CD8-positive, alpha-beta memory T cell (primary cell): ENCODE data around the gene SSPN. TPM values are rescaled to one million over a fixed set of nuclear protein-coding genes. Genes with fewer than 3 reads are reported as not detected.
"Not testable (repeated sequence)": the region's sequence is repeated elsewhere in the genome, so short reads cannot be mapped to it uniquely, and the experiment has no call there.

Experiments
- CTCF ChIA-PET: fragments of 350-600 bp; sonication (Branson Sonifier 250); formaldehyde crosslinking; loops from one replicate; lab custom pipeline; 2021; ENCODE audit warnings: antibody characterized with exemption; lab: Charles Lee
- POLR2A ChIA-PET: fragments of 350-600 bp; sonication (Branson Sonifier 250); formaldehyde crosslinking; loops from one replicate; lab custom pipeline; 2021; ENCODE audit warnings: antibody characterized with exemption; lab: Charles Lee
- DNase-seq, 5 donors: peaks; one replicate each; pipeline versions ENCODE4 v3.0.0 to v3.0.0-alpha.2; 2020 to 2022; ENCODE audit warnings: mixed read lengths in 1 of 5
- H3K27ac ChIP-seq: one replicate; pipeline ENCODE4 v1.7.0; 2013; ENCODE audit warnings: low read depth, mild to moderate bottlenecking, low read length, moderate library complexity
- H3K27me3 ChIP-seq: 2 replicates; pipeline ENCODE4 v1.7.0; 2013; ENCODE audit warnings: low read length, mild to moderate bottlenecking; ENCODE audit not compliant: insufficient read depth, poor library complexity, severe bottlenecking
- H3K36me3 ChIP-seq: 2 replicates; pipeline ENCODE4 v1.7.0; 2013; ENCODE audit warnings: mild to moderate bottlenecking, low read length, moderate library complexity; ENCODE audit not compliant: insufficient read depth
- H3K4me1 ChIP-seq: 2 replicates; pipeline ENCODE4 v1.7.0; 2013; ENCODE audit warnings: mild to moderate bottlenecking, low read length, moderate library complexity; ENCODE audit not compliant: insufficient read depth
- H3K4me3 ChIP-seq: 2 replicates; pipeline ENCODE4 v1.7.0; 2013; ENCODE audit warnings: mild to moderate bottlenecking, low read length
- H3K9me3 ChIP-seq: 2 replicates; pipeline ENCODE4 v1.7.0; 2013; ENCODE audit warnings: mild to moderate bottlenecking, low read length
- H3K27ac Mint-ChIP-seq, 8 donors: one replicate each; pipeline ENCODE4 v1.8.0; 2020 to 2021; ENCODE audit warnings: mixed read lengths in 8 of 8, mild to moderate bottlenecking in 6 of 8, inconsistent platforms in 3 of 8, moderate library complexity in 3 of 8
- H3K27me3 Mint-ChIP-seq, 2 donors: one replicate each; pipeline ENCODE4 v1.8.0; 2020 to 2021; ENCODE audit warnings: mixed read lengths in 2 of 2, mild to moderate bottlenecking in 1 of 2, moderate library complexity in 1 of 2
- H3K36me3 Mint-ChIP-seq, 3 donors: one replicate each; pipeline ENCODE4 v1.8.0; 2020 to 2021; ENCODE audit warnings: mixed read lengths in 3 of 3, inconsistent platforms in 1 of 3, mild to moderate bottlenecking in 1 of 3
- H3K4me1 Mint-ChIP-seq, 3 donors: one replicate each; pipeline ENCODE4 v1.8.0; 2020 to 2021; ENCODE audit warnings: mixed read lengths in 3 of 3, inconsistent platforms in 1 of 3, mild to moderate bottlenecking in 1 of 3
- H3K4me3 Mint-ChIP-seq, 7 donors: one replicate each; pipeline ENCODE4 v1.8.0; 2020 to 2021; ENCODE audit warnings: mixed read lengths in 7 of 7, mild to moderate bottlenecking in 6 of 7, moderate library complexity in 4 of 7, inconsistent platforms in 2 of 7
- H3K9me3 Mint-ChIP-seq, 5 donors: one replicate each; pipeline ENCODE4 v1.8.0; 2020 to 2022; ENCODE audit warnings: mixed read lengths in 5 of 5, mild to moderate bottlenecking in 3 of 5, moderate library complexity in 2 of 5, inconsistent platforms in 1 of 5
- polyA plus RNA-seq: library from polyadenylated mRNA; unstranded; fragments of 300-500 nt; fragmentation: Illumina TruSeq; gene quantifications from one replicate; pipeline ENCODE4 v1.2.3, GENCODE V29; 2021
- total RNA-seq, 2 experiments: library from RNA; stranded (reverse); gene quantifications; one replicate each; pipeline ENCODE4 v1.2.3, GENCODE V29; 2021

Gene SSPN
- total and polyA plus RNA-seq, 3 experiments from 2014 or later, result not detected

- DNase-seq, result no peak
- Mint-ChIP-seq H3K27ac (no peak overlapping the region), H3K36me3 (no peaks in the 10 kb centered on the region), H3K4me1 (peaks cover 0 to 6% (median 5%) of the 10 kb centered on the region in 3 donors), H3K27me3 (peaks cover 21 to 51% of the 10 kb centered on the region in 2 donors), H3K4me3 (no peak overlapping the region), H3K9me3 (peaks cover 0 to 2% (median 0%) of the 10 kb centered on the region in 5 donors)
- POLR2A ChIA-PET, result no interaction called here
- Histone ChIP-seq H3K4me3 (no peak overlapping the region), H3K36me3 (no peaks in the 10 kb centered on the region), H3K4me1 (no peaks in the 10 kb centered on the region), H3K27ac (no peak overlapping the region), H3K27me3 (peaks cover 6% of the 10 kb centered on the region), H3K9me3 (no peaks in the 10 kb centered on the region)
- CTCF ChIA-PET, result no interaction called here
Measured at GRCh38 chr12:26226629-26227360, 31.4 kb downstream of the SSPN start.

GRCh38 chr12:26227361-26227745 is 32.0 kb downstream of the SSPN start:
- CTCF ChIA-PET, result no interaction called here

GRCh38 chr12:26229910-26230309 is 34.5 kb downstream of the SSPN start:
- H3K4me3 ChIP-seq, result no peak overlapping the region

More at GRCh38 chr12:26227361-26227745, 32.0 kb downstream of the SSPN start:
- H3K36me3 ChIP-seq, result no peaks in the 10 kb centered on the region
- H3K4me3 Mint-ChIP-seq, result no peak overlapping the region
- no peaks in the 10 kb centered on the region for H3K4me1 ChIP-seq
- POLR2A ChIA-PET, result no interaction called here
- peaks cover 6% of the 10 kb centered on the region for H3K27me3 ChIP-seq
- H3K4me1 Mint-ChIP-seq, result peaks cover 0 to 6% (median 5%) of the 10 kb centered on the region in 3 donors
- H3K27ac Mint-ChIP-seq, result no peak overlapping the region
- H3K9me3 ChIP-seq, result no peaks in the 10 kb centered on the region
- DNase-seq, result no peak
- H3K27me3 Mint-ChIP-seq, result peaks cover 21 to 51% of the 10 kb centered on the region in 2 donors
- peaks cover 0 to 2% (median 0%) of the 10 kb centered on the region in 5 donors for H3K9me3 Mint-ChIP-seq
- no peak overlapping the region for H3K4me3 ChIP-seq
- no peaks in the 10 kb centered on the region for H3K36me3 Mint-ChIP-seq
- H3K27ac ChIP-seq, result no peak overlapping the region

GRCh38 chr12:26231470-26231869 is 36.1 kb downstream of the SSPN start:
- H3K27me3 ChIP-seq, result no peaks in the 10 kb centered on the region
- H3K27ac Mint-ChIP-seq, result no peak overlapping the region
- POLR2A ChIA-PET, result no interaction called here
- H3K4me3 Mint-ChIP-seq, result no peak overlapping the region
- no peak overlapping the region for H3K27ac ChIP-seq
- H3K36me3 ChIP-seq, result no peaks in the 10 kb centered on the region
- no peaks in the 10 kb centered on the region for H3K36me3 Mint-ChIP-seq
- H3K9me3 Mint-ChIP-seq, result peaks cover 0 to 2% (median 0%) of the 10 kb centered on the region in 5 donors
- peaks cover 17 to 24% of the 10 kb centered on the region in 2 donors for H3K27me3 Mint-ChIP-seq
- no peaks in the 10 kb centered on the region for H3K4me1 ChIP-seq
- no peak overlapping the region for H3K4me3 ChIP-seq
- no peak for DNase-seq
- CTCF ChIA-PET, result interaction anchor here (1.0 kb wide), 1 partner anchor 9 kb away, joined by 3 read pairs; no protein-coding TSS in a partner anchor
- no peaks in the 10 kb centered on the region for H3K9me3 ChIP-seq
- H3K4me1 Mint-ChIP-seq, result peaks cover 0 to 6% (median 5%) of the 10 kb centered on the region in 3 donors

More at GRCh38 chr12:26229910-26230309, 34.5 kb downstream of the SSPN start:
- H3K9me3 ChIP-seq, result no peaks in the 10 kb centered on the region
- DNase-seq, result no peak
- POLR2A ChIA-PET, result no interaction called here
- CTCF ChIA-PET, result no interaction called here
- H3K27ac ChIP-seq, result no peak overlapping the region
- Mint-ChIP-seq H3K27ac (no peak overlapping the region), H3K36me3 (no peaks in the 10 kb centered on the region), H3K27me3 (peaks cover 22 to 35% of the 10 kb centered on the region in 2 donors), H3K9me3 (peaks cover 0 to 2% (median 0%) of the 10 kb centered on the region in 5 donors), H3K4me3 (no peak overlapping the region), H3K4me1 (peaks cover 0 to 6% (median 5%) of the 10 kb centered on the region in 3 donors)
- H3K4me1 ChIP-seq, result no peaks in the 10 kb centered on the region
- no peaks in the 10 kb centered on the region for H3K36me3 ChIP-seq
- peaks cover 1% of the 10 kb centered on the region for H3K27me3 ChIP-seq

GRCh38 chr12:26231921-26232320 is 36.5 kb downstream of the SSPN start:
- Histone ChIP-seq H3K36me3 (no peaks in the 10 kb centered on the region), H3K27me3 (no peaks in the 10 kb centered on the region), H3K9me3 (no peaks in the 10 kb centered on the region), H3K27ac (no peak overlapping the region), H3K4me1 (no peaks in the 10 kb centered on the region), H3K4me3 (no peak overlapping the region)
- Mint-ChIP-seq H3K4me1 (peaks cover 0 to 5% (median 5%) of the 10 kb centered on the region in 3 donors), H3K4me3 (no peak overlapping the region), H3K36me3 (no peaks in the 10 kb centered on the region), H3K9me3 (peaks cover 0 to 2% (median 0%) of the 10 kb centered on the region in 5 donors), H3K27ac (no peak overlapping the region), H3K27me3 (peaks cover 16 to 23% of the 10 kb centered on the region in 2 donors)
- ChIA-PET POLR2A (no interaction called here), CTCF (interaction anchor here (1.0 kb wide), 1 partner anchor 10 kb away, joined by 3 read pairs; no protein-coding TSS in a partner anchor)
- DNase-seq, result no peak

- Histone ChIP-seq H3K4me1 (no peaks in the 10 kb centered on the region), H3K27me3 (no peaks in the 10 kb centered on the region), H3K27ac (no peak overlapping the region), H3K9me3 (no peaks in the 10 kb centered on the region), H3K36me3 (no peaks in the 10 kb centered on the region), H3K4me3 (no peak overlapping the region)
- peaks cover 7 to 20% of the 10 kb centered on the region in 2 donors for H3K27me3 Mint-ChIP-seq
- H3K9me3 Mint-ChIP-seq, result peaks cover 0 to 2% (median 0%) of the 10 kb centered on the region in 5 donors
- POLR2A ChIA-PET, result no interaction called here
- no peaks in the 10 kb centered on the region for H3K4me1 Mint-ChIP-seq
- H3K4me3 Mint-ChIP-seq, result no peak overlapping the region
- CTCF ChIA-PET, result no interaction called here
- no peaks in the 10 kb centered on the region for H3K36me3 Mint-ChIP-seq
- H3K27ac Mint-ChIP-seq, result no peak overlapping the region
- DNase-seq, result no peak
Measured at GRCh38 chr12:26233631-26234030, 38.3 kb downstream of the SSPN start.

- H3K9me3 Mint-ChIP-seq, CTCF ChIA-PET, H3K36me3 Mint-ChIP-seq, POLR2A ChIA-PET, H3K27me3 ChIP-seq, DNase-seq, H3K4me1 ChIP-seq, H3K9me3 ChIP-seq, H3K4me3 ChIP-seq, H3K36me3 ChIP-seq, H3K4me3 Mint-ChIP-seq, H3K27ac ChIP-seq, H3K4me1 Mint-ChIP-seq, H3K27ac Mint-ChIP-seq: not testable (repeated sequence)
- peaks cover 13 to 20% of the 10 kb centered on the region in 2 donors for H3K27me3 Mint-ChIP-seq
Measured at GRCh38 chr12:26235465-26235864, 40.1 kb downstream of the SSPN start.

- Mint-ChIP-seq H3K4me3 (no peak overlapping the region), H3K4me1 (no peaks in the 10 kb centered on the region)
- POLR2A ChIA-PET, result no interaction called here
Measured at GRCh38 chr12:26238341-26239121, 43.2 kb downstream of the SSPN start.

More at GRCh38 chr12:26238341-26239121, 43.2 kb downstream of the SSPN start:
- Histone ChIP-seq H3K36me3 (no peaks in the 10 kb centered on the region), H3K27me3 (no peaks in the 10 kb centered on the region), H3K9me3 (no peaks in the 10 kb centered on the region), H3K27ac (no peak overlapping the region), H3K4me1 (no peaks in the 10 kb centered on the region), H3K4me3 (no peak overlapping the region)
- Mint-ChIP-seq H3K36me3 (no peaks in the 10 kb centered on the region), H3K9me3 (no peaks in the 10 kb centered on the region), H3K27me3 (peaks cover 15 to 38% of the 10 kb centered on the region in 2 donors), H3K27ac (no peak overlapping the region)
- no peak for DNase-seq
- CTCF ChIA-PET, result no interaction called here
